Muscle of leg (tissue), 11 donors: Measurements from ENCODE around the gene TEX22. TPM values are rescaled to one million over a fixed set of nuclear protein-coding genes. Genes with fewer than 3 reads are reported as not detected.
A peak's percentile ranks its signal among the peaks of the same experiment; 100 is the strongest.

Experiments used
- DNase-seq: peaks from one replicate; pipeline ENCODE4 v3.0.0; 2013
- H3K27ac ChIP-seq: one replicate; pipeline ENCODE4 v1.5.1; 2013; ENCODE audit warnings: mild to moderate bottlenecking, low read length, control low read depth
- H3K27me3 ChIP-seq: one replicate; pipeline ENCODE4 v1.6.1; 2013; ENCODE audit warnings: low read length; ENCODE audit not compliant: control insufficient read depth, insufficient read depth
- H3K36me3 ChIP-seq: one replicate; pipeline ENCODE4 v1.6.1; 2013; ENCODE audit warnings: low read length; ENCODE audit not compliant: control insufficient read depth, insufficient read depth
- H3K4me1 ChIP-seq: one replicate; pipeline ENCODE4 v1.6.1; 2013; ENCODE audit warnings: low read length; ENCODE audit not compliant: control insufficient read depth, insufficient read depth
- H3K4me3 ChIP-seq: one replicate; pipeline ENCODE4 v1.5.1; 2013; ENCODE audit warnings: low read length, control low read depth
- H3K9me3 ChIP-seq: replicated peaks from 2 replicates; pipeline ENCODE4 v1.6.1; 2013; ENCODE audit warnings: low read depth, low read length; ENCODE audit not compliant: control insufficient read depth
- WGBS: methylation state at CpG from one replicate; pipeline ENCODE4 v1.1.5; 2013; ENCODE audit warnings: missing lambda C conversion rate; ENCODE audit not compliant: insufficient coverage; 5-methylcytosine and 5-hydroxymethylcytosine counted together
- polyA plus RNA-seq, 8 donors: library from polyadenylated mRNA; unstranded; fragments of 120-200 nt; gene quantifications; one replicate each; pipeline versions ENCODE4 v1.2.1 to v1.2.3, GENCODE V29; 2013; ENCODE audit warnings: inconsistent platforms in 1 of 8, low replicate concordance in 1 of 8; ENCODE audit not compliant: insufficient read length in 8 of 8, insufficient read depth in 1 of 8
- total RNA-seq: library from RNA; stranded (reverse); fragments of 120-200 nt; gene quantifications from one replicate; pipeline ENCODE4 v1.2.4, GENCODE V29; 2013

TEX22 gene
- total and polyA plus RNA-seq, 9 donors, result 0.23 to 1.1 (median 0.49) TPM

- Histone ChIP-seq H3K36me3 (no peaks in the 10 kb centered on the region), H3K4me1 (peaks cover 36% of the 10 kb centered on the region), H3K27ac (no peak overlapping the region), H3K27me3 (peaks cover 27% of the 10 kb centered on the region), H3K9me3 (no peaks in the 10 kb centered on the region), H3K4me3 (peak overlapping the region; percentile 34)
- WGBS, result 3% methylated on average over 76 of the region's 79 CpGs
- DNase-seq, result peak; percentile 89
Observed at GRCh38 chr14:105414456-105415371, 16.4 kb downstream of the TEX22 start.

- 90% methylated on average over 4 of the region's 25 CpGs for WGBS
- Histone ChIP-seq H3K36me3 (no peaks in the 10 kb centered on the region), H3K27ac (no peak overlapping the region), H3K9me3 (no peaks in the 10 kb centered on the region), H3K4me1 (peaks cover 38% of the 10 kb centered on the region), H3K4me3 (peak overlapping the region; percentile 34), H3K27me3 (peaks cover 18% of the 10 kb centered on the region)
- no peak for DNase-seq
Observed at GRCh38 chr14:105415481-105416428, 17.4 kb downstream of the TEX22 start.

- Histone ChIP-seq H3K9me3 (no peaks in the 10 kb centered on the region), H3K36me3 (no peaks in the 10 kb centered on the region), H3K4me3 (no peak overlapping the region), H3K27me3 (peaks cover 11% of the 10 kb centered on the region), H3K4me1 (peaks cover 40% of the 10 kb centered on the region), H3K27ac (no peak overlapping the region)
- DNase-seq, result no peak
- WGBS, result no CpG with 5 or more reads among the region's 11 CpGs
Observed at GRCh38 chr14:105416671-105417070, 18.3 kb downstream of the TEX22 start.

GRCh38 chr14:105417690-105418121 is 19.4 kb downstream of the TEX22 start:
- no peak for DNase-seq
- no peak overlapping the region for H3K27ac ChIP-seq
- no peak overlapping the region for H3K4me3 ChIP-seq
- H3K27me3 ChIP-seq, result peaks cover 3% of the 10 kb centered on the region
- 80% methylated on average over 1 of the region's 3 CpGs for WGBS
- no peaks in the 10 kb centered on the region for H3K9me3 ChIP-seq
- peaks cover 40% of the 10 kb centered on the region for H3K4me1 ChIP-seq
- peaks cover 3% of the 10 kb centered on the region for H3K36me3 ChIP-seq

GRCh38 chr14:105418269-105419194 is 20.2 kb downstream of the TEX22 start:
- WGBS, result 56% methylated on average over 13 of the region's 19 CpGs
- peaks cover 40% of the 10 kb centered on the region for H3K4me1 ChIP-seq
- H3K4me3 ChIP-seq, result peak overlapping the region; percentile 76
- peaks cover 3% of the 10 kb centered on the region for H3K36me3 ChIP-seq
- no peaks in the 10 kb centered on the region for H3K9me3 ChIP-seq
- no peaks in the 10 kb centered on the region for H3K27me3 ChIP-seq
- DNase-seq, result no peak
- H3K27ac ChIP-seq, result peak overlapping the region; percentile 78

GRCh38 chr14:105419195-105420091 is 21.1 kb downstream of the TEX22 start, which contains the start of gene MTA1:
Gene MTA1, plus strand, starts transcription at chr14:105419827. Its CDS starts 209 bp downstream, at chr14:105420036.
- Histone ChIP-seq H3K27me3 (no peaks in the 10 kb centered on the region), H3K9me3 (no peaks in the 10 kb centered on the region), H3K36me3 (peaks cover 3% of the 10 kb centered on the region), H3K4me1 (peaks cover 40% of the 10 kb centered on the region), H3K4me3 (peak within 1 kb of the TSS; percentile 78), H3K27ac (peak within 1 kb of the TSS; percentile 78)
- 5% methylated on average over 52 of the region's 96 CpGs for WGBS
- peak; percentile 65 for DNase-seq

GRCh38 chr14:105420101-105420973 is 22.0 kb downstream of the TEX22 start:
- WGBS, result under 1% methylated on average over 23 of the region's 67 CpGs
- Histone ChIP-seq H3K27ac (peak overlapping the region; percentile 47), H3K27me3 (no peaks in the 10 kb centered on the region), H3K9me3 (no peaks in the 10 kb centered on the region), H3K36me3 (peaks cover 10% of the 10 kb centered on the region), H3K4me1 (peaks cover 37% of the 10 kb centered on the region), H3K4me3 (peak overlapping the region; percentile 78)
- DNase-seq, result no peak

- DNase-seq, result no peak
- peak overlapping the region; percentile 47 for H3K27ac ChIP-seq
- H3K4me1 ChIP-seq, result peaks cover 29% of the 10 kb centered on the region
- no peaks in the 10 kb centered on the region for H3K9me3 ChIP-seq
- H3K36me3 ChIP-seq, result peaks cover 15% of the 10 kb centered on the region
- H3K27me3 ChIP-seq, result no peaks in the 10 kb centered on the region
- WGBS, result 33% methylated on average over 11 of the region's 23 CpGs
- H3K4me3 ChIP-seq, result peak overlapping the region; percentile 78
Observed at GRCh38 chr14:105420974-105421674, 22.8 kb downstream of the TEX22 start.
